Dermis blood vessel endothelial cell (primary cell): Measurements from ENCODE around the gene NINJ2. TPM values are rescaled to one million over a fixed set of nuclear protein-coding genes. Genes with fewer than 3 reads are reported as not detected.

ENCODE experiments used
- DNase-seq: peaks from one replicate; pipeline ENCODE4 v3.0.0; 2010
- total RNA-seq: library from RNA; depleted of rRNA; stranded (reverse); fragments of >200 nt; gene quantifications from 2 replicates; pipeline ENCODE4 v1.2.3, GENCODE V29; 2014

The NINJ2 gene
- total RNA-seq, 1 donor from 2014 or later, result 1.2 TPM

- DNase-seq, result no peak
Observed at GRCh38 chr12:565589-566105, 97.6 kb downstream of the NINJ2 start.

- DNase-seq, result no peak
Observed at GRCh38 chr12:565161-565560, 98.1 kb downstream of the NINJ2 start.

GRCh38 chr12:563787-564298 lies 99.4 kb downstream of the NINJ2 start:
- DNase-seq, result no peak

- DNase-seq, result no peak
Observed at GRCh38 chr12:563250-563781, 99.9 kb downstream of the NINJ2 start.

GRCh38 chr12:562634-563033 lies 100.6 kb downstream of the NINJ2 start:
- no peak for DNase-seq

- peak; percentile 54 for DNase-seq
Observed at GRCh38 chr12:561908-562593, 101.2 kb downstream of the NINJ2 start.

GRCh38 chr12:561391-561705 lies 101.9 kb downstream of the NINJ2 start:
- no peak for DNase-seq

GRCh38 chr12:560691-561390 lies 102.4 kb downstream of the NINJ2 start:
- DNase-seq, result no peak

GRCh38 chr12:559906-560455 lies 103.3 kb downstream of the NINJ2 start:
- DNase-seq, result no peak

- DNase-seq, result no peak
Observed at GRCh38 chr12:559208-559905, 103.9 kb downstream of the NINJ2 start.

- no peak for DNase-seq
Observed at GRCh38 chr12:558580-558979, 104.7 kb downstream of the NINJ2 start.

GRCh38 chr12:556498-556897 lies 106.7 kb downstream of the NINJ2 start:
- DNase-seq, result no peak

- no peak for DNase-seq
Observed at GRCh38 chr12:554001-554285, 109.3 kb downstream of the NINJ2 start.

GRCh38 chr12:553216-554000 lies 109.8 kb downstream of the NINJ2 start:
- no peak for DNase-seq

- DNase-seq, result no peak
Observed at GRCh38 chr12:552466-552865, 110.8 kb downstream of the NINJ2 start.

- no peak for DNase-seq
Observed at GRCh38 chr12:550473-551260, 112.6 kb downstream of the NINJ2 start.

GRCh38 chr12:549476-550082 lies 113.7 kb downstream of the NINJ2 start:
- no peak for DNase-seq

GRCh38 chr12:547883-548470 lies 115.3 kb downstream of the NINJ2 start:
- no peak for DNase-seq

GRCh38 chr12:546920-547845 lies 116.1 kb downstream of the NINJ2 start:
- peak; percentile 74 for DNase-seq
